ENCODE measurements around the gene CCSER1.

DNA sequence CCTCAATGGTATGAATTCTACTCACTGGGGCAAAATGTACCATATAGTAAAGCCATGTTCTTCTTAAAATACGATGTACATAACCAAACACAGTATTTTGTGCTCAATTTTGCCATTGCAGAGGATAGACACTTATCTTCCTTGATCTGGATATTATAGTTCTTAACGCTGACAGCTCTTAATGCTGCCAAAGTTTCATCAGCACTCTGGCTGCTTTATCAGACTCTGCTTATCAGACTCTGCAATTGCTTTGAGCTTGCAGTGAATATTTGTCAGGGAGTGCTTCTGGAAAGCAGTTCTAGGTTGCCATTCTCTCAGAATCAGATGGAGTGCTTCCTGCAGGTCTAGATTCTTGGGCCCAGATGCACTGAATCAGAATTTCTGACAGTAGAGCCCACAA lies 863.1 kb downstream of the CCSER1 start:
- TF ChIP-seq, protein P1, sequence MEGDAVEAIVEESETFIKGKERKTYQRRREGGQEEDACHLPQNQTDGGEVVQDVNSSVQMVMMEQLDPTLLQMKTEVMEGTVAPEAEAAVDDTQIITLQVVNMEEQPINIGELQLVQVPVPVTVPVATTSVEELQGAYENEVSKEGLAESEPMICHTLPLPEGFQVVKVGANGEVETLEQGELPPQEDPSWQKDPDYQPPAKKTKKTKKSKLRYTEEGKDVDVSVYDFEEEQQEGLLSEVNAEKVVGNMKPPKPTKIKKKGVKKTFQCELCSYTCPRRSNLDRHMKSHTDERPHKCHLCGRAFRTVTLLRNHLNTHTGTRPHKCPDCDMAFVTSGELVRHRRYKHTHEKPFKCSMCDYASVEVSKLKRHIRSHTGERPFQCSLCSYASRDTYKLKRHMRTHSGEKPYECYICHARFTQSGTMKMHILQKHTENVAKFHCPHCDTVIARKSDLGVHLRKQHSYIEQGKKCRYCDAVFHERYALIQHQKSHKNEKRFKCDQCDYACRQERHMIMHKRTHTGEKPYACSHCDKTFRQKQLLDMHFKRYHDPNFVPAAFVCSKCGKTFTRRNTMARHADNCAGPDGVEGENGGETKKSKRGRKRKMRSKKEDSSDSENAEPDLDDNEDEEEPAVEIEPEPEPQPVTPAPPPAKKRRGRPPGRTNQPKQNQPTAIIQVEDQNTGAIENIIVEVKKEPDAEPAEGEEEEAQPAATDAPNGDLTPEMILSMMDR (conservative IDR thresholded peaks at IDR 0.05; ENCODE audit: low read length) = no peak
- TF ChIP-seq EZH2phosphoT487 (IDR thresholded peaks at IDR 0.05; ENCODE audit: borderline replicate concordance, low read depth, low read length) = no peak
